BJ (cell line): ENCODE results near the gene LEFTY1. TPM values are rescaled to one million over a fixed set of nuclear protein-coding genes. Genes with fewer than 3 reads are reported as not detected.

Experiments
- CTCF ChIA-PET: fragments of 350-600 bp; formaldehyde crosslinking; extraction: SDS; loops from one replicate; lab custom pipeline; 2021; ENCODE audit warnings: antibody characterized with exemption, inconsistent platforms; lab: Yijun Ruan, JAX
- POLR2A ChIA-PET: fragments of 300-600 bp; sonication (Branson Sonifier 250); formaldehyde crosslinking; extraction: SDS; loops from one replicate; lab custom pipeline; 2021; ENCODE audit warnings: antibody characterized with exemption; lab: Charles Lee
- DNase-seq: peaks from one replicate; pipeline ENCODE4 v3.0.0-alpha.2; 2011; ENCODE audit warnings: low read depth
- H3K27me3 ChIP-seq: 2 replicates; pipeline ENCODE4 v1.6.0; 2011; ENCODE audit warnings: low read length; ENCODE audit not compliant: control insufficient read depth, insufficient read depth
- H3K36me3 ChIP-seq: 2 replicates; pipeline ENCODE4 v1.5.1; 2011; ENCODE audit warnings: low read length; ENCODE audit not compliant: control insufficient read depth, insufficient read depth
- H3K4me3 ChIP-seq: 2 replicates; pipeline ENCODE4 v1.5.1; 2011; ENCODE audit warnings: low read depth, mild to moderate bottlenecking, control low read depth, low read length
- polyA plus RNA-seq: library from polyadenylated mRNA; depleted of rRNA; stranded (reverse); fragments of >200 nt; gene quantifications from 2 replicates; pipeline ENCODE4 v1.2.3, GENCODE V29; 2011
- TF ChIP-seq, protein P1 (sequence below): IDR thresholded peaks from 2 replicates; pipeline ENCODE4 v1.5.1; 2011; ENCODE audit warnings: low read depth, mild to moderate bottlenecking, control low read depth, inconsistent platforms, low read length, moderate library complexity; ENCODE audit not compliant: insufficient read depth

LEFTY1 gene
- polyA plus RNA-seq, 1 experiment = 0.10 TPM

GRCh38 chr1:225882694-225883615, 6.0 kb downstream of the LEFTY1 start:
- Histone ChIP-seq H3K27me3 (no peaks in the 10 kb centered on the region), H3K4me3 (peak overlapping the region; percentile 57), H3K36me3 (no peaks in the 10 kb centered on the region; the same call in 1 of the 2 replicates)
- no peak for DNase-seq
- ChIA-PET CTCF (interaction anchor here (0.8 to 2.5 kb wide), 14 partner anchors 14 to 422 kb away, joined by 3 to 9 read pairs (median 3); partner anchors contain the start of gene SRP9), POLR2A (interaction anchor here (0.6 to 0.7 kb wide), 3 partner anchors 33 to 408 kb away, joined by 3 to 9 read pairs (median 5); no protein-coding TSS in a partner anchor)
- TF ChIP-seq, protein P1, sequence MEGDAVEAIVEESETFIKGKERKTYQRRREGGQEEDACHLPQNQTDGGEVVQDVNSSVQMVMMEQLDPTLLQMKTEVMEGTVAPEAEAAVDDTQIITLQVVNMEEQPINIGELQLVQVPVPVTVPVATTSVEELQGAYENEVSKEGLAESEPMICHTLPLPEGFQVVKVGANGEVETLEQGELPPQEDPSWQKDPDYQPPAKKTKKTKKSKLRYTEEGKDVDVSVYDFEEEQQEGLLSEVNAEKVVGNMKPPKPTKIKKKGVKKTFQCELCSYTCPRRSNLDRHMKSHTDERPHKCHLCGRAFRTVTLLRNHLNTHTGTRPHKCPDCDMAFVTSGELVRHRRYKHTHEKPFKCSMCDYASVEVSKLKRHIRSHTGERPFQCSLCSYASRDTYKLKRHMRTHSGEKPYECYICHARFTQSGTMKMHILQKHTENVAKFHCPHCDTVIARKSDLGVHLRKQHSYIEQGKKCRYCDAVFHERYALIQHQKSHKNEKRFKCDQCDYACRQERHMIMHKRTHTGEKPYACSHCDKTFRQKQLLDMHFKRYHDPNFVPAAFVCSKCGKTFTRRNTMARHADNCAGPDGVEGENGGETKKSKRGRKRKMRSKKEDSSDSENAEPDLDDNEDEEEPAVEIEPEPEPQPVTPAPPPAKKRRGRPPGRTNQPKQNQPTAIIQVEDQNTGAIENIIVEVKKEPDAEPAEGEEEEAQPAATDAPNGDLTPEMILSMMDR = no peak

- POLR2A ChIA-PET = interaction anchor here (0.6 kb wide), 2 partner anchors 48 to 80 kb away, joined by 3 to 4 read pairs; no protein-coding TSS in a partner anchor
- Histone ChIP-seq H3K27me3 (no peaks in the 10 kb centered on the region), H3K4me3 (peak within 1 kb of the TSS; percentile 57), H3K36me3 (no peaks in the 10 kb centered on the region; the same call in none of the 2 replicates)
- TF ChIP-seq, protein P1 = peak; percentile 46
- no peak for DNase-seq
- CTCF ChIA-PET = interaction anchor here (0.9 to 2.5 kb wide), 12 partner anchors 15 to 422 kb away, joined by 3 to 9 read pairs (median 4); partner anchors contain the start of gene SRP9
Observed at GRCh38 chr1:225881959-225882693, 6.8 kb downstream of the LEFTY1 start, which contains the start of gene TMEM63A. Gene TMEM63A, minus strand, starts transcription at chr1:225882380. Its CDS starts 4,800 bp downstream, at chr1:225877580.

- peak overlapping the region; percentile 57 for H3K4me3 ChIP-seq
- ChIA-PET CTCF (interaction anchor here (0.8 to 2.5 kb wide), 7 partner anchors 14 to 407 kb away, joined by 3 to 9 read pairs (median 5); partner anchors contain the start of gene SRP9), POLR2A (no interaction called here)
- DNase-seq = no peak
- TF ChIP-seq, protein P1 = no peak
- H3K36me3 ChIP-seq = peaks cover 1% of the 10 kb centered on the region
- H3K27me3 ChIP-seq = no peaks in the 10 kb centered on the region
Observed at GRCh38 chr1:225881081-225881958, 7.6 kb downstream of the LEFTY1 start.

GRCh38 chr1:225880636-225881035, 8.3 kb downstream of the LEFTY1 start:
- H3K27me3 ChIP-seq = no peaks in the 10 kb centered on the region
- DNase-seq = no peak
- H3K36me3 ChIP-seq = peaks cover 3% of the 10 kb centered on the region
- TF ChIP-seq, protein P1 = no peak
- H3K4me3 ChIP-seq = no peak overlapping the region
- CTCF ChIA-PET = interaction anchor here (0.8 to 2.5 kb wide), 8 partner anchors 9 to 406 kb away, joined by 3 to 8 read pairs (median 4); partner anchors contain the start of gene SRP9
- POLR2A ChIA-PET = no interaction called here
